ENCODE results near the gene BAZ1B. TPM values are rescaled to one million over a fixed set of nuclear protein-coding genes. Genes with fewer than 3 reads are reported as not detected.
A peak's percentile ranks its signal among the peaks of the same experiment; 100 is the strongest.

Gene BAZ1B
- polyA plus RNA-seq, 1 donor from 2014 or later = 35.0 TPM

- no peaks in the 10 kb centered on the region for H3K9me3 ChIP-seq (ENCODE audit: low read length)
- no peaks in the 10 kb centered on the region for H3K9me2 ChIP-seq (ENCODE audit: insufficient read depth, low read length)
- no peak overlapping the region for H2AFZ ChIP-seq (ENCODE audit: low read depth, low read length)
- H3F3A ChIP-seq (ENCODE audit: insufficient read depth, low read length, poor library complexity, severe bottlenecking) = no peaks in the 10 kb centered on the region
- H3K4me3 ChIP-seq (ENCODE audit: low read length) = peak overlapping the region; percentile 79
- peak overlapping the region; percentile 84 for H3K27ac ChIP-seq (ENCODE audit: low read length)
- peaks cover 51% of the 10 kb centered on the region for H3K79me2 ChIP-seq (replicated peaks; ENCODE audit: insufficient read depth, low read length)
- H3K9ac ChIP-seq (ENCODE audit: low read length) = peak overlapping the region; percentile 81
- H3K4me2 ChIP-seq (ENCODE audit: low read length) = peak overlapping the region; percentile 59
- no peaks in the 10 kb centered on the region for H3K36me3 ChIP-seq (ENCODE audit: insufficient read depth, low read length)
- H4K20me1 ChIP-seq (ENCODE audit: insufficient read depth) = peaks cover 4% of the 10 kb centered on the region
- no peaks in the 10 kb centered on the region for H3K27me3 ChIP-seq (ENCODE audit: insufficient read depth, low read depth, low read length)
- TF ChIP-seq MXI1 (conservative IDR thresholded peaks at IDR 0.05; ENCODE audit: poor library complexity, severe bottlenecking) (peak; percentile 40), POLR2AphosphoS5 (IDR thresholded peaks at IDR 0.05) (no peak)
Measured at GRCh38 chr7:73520673-73521635, 1.1 kb downstream of the BAZ1B start.

GRCh38 chr7:73519867-73520672, 2.0 kb downstream of the BAZ1B start:
- Histone ChIP-seq H3K4me2 (ENCODE audit: low read length) (peak overlapping the region; percentile 59), H3K9me3 (ENCODE audit: low read length) (no peaks in the 10 kb centered on the region), H3K27ac (ENCODE audit: low read length) (peak overlapping the region; percentile 2), H3K79me2 (replicated peaks; ENCODE audit: insufficient read depth, low read length) (peaks cover 60% of the 10 kb centered on the region), H3K4me3 (ENCODE audit: low read length) (peak overlapping the region; percentile 79), H4K20me1 (ENCODE audit: insufficient read depth) (peaks cover 4% of the 10 kb centered on the region), H3K9ac (ENCODE audit: low read length) (peak overlapping the region; percentile 81), H2AFZ (ENCODE audit: low read depth, low read length) (no peak overlapping the region), H3K27me3 (ENCODE audit: insufficient read depth, low read depth, low read length) (no peaks in the 10 kb centered on the region), H3K9me2 (ENCODE audit: insufficient read depth, low read length) (no peaks in the 10 kb centered on the region), H3F3A (ENCODE audit: insufficient read depth, low read length, poor library complexity, severe bottlenecking) (no peaks in the 10 kb centered on the region), H3K36me3 (ENCODE audit: insufficient read depth, low read length) (no peaks in the 10 kb centered on the region)
- TF ChIP-seq SMC3 (conservative IDR thresholded peaks at IDR 0.05; ENCODE audit: poor library complexity) = no peak
- TF ChIP-seq POLR2AphosphoS5 (IDR thresholded peaks at IDR 0.05) = no peak
- TF ChIP-seq CTCF (IDR thresholded peaks at IDR 0.05; ENCODE audit: poor library complexity, severe bottlenecking) = no peak
- no peak for TF ChIP-seq TAF1 (IDR thresholded peaks at IDR 0.05; ENCODE audit: low read depth)
- no peak for TF ChIP-seq MXI1 (conservative IDR thresholded peaks at IDR 0.05; ENCODE audit: poor library complexity, severe bottlenecking)
- TF ChIP-seq EP300 (conservative IDR thresholded peaks at IDR 0.05; ENCODE audit: poor library complexity, severe bottlenecking) = no peak
- TF ChIP-seq RAD21 (conservative IDR thresholded peaks at IDR 0.05) = no peak
- TF ChIP-seq REST (IDR thresholded peaks at IDR 0.05; ENCODE audit: borderline replicate concordance) = no peak
- no peak for TF ChIP-seq EZH2 (IDR thresholded peaks at IDR 0.05; ENCODE audit: borderline replicate concordance, insufficient read depth, low read length, poor library complexity, severe bottlenecking)
